Measurements from ENCODE around the gene SPATS1.

DNA sequence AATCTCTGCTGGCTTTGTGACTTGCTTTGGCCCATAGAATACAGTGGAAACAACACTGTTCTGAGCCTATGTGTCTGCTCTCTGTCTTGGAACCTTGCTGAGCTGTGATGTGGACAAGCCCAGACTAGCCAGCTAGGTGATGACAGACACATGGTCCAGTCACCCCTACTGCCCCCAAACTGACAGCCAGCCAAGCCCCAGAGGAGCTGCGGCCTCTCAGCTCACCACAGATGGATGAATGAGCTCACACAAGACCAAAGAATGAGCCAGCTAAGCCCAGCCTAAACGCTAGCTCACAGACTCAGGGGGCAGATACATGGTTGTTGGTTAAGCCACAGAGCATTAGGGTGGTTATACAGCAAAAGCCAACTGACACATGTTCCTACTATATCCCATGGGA is 33.4 kb upstream of the SPATS1 start:
- TF ChIP-seq EP300 (IDR thresholded peaks at IDR 0.05) (no peak), POLR2A (IDR thresholded peaks at IDR 0.05) (no peak)

Data from ovary (tissue), 1 donor.